Esophagus (tissue), 2 donors: ENCODE results near the gene STAC3. TPM values are rescaled to one million over a fixed set of nuclear protein-coding genes. Genes with fewer than 3 reads are reported as not detected.

Source experiments
- H3K27ac ChIP-seq, 2 donors: one replicate each; pipeline ENCODE4 v1.5.1; 2013; ENCODE audit warnings: low read depth in 2 of 2, mild to moderate bottlenecking in 2 of 2, inconsistent platforms in 1 of 2, low read length in 1 of 2, moderate library complexity in 1 of 2
- H3K27me3 ChIP-seq, 2 donors: one replicate each; pipeline ENCODE4 v1.6.1; 2013; ENCODE audit warnings: low read length in 2 of 2, control low read depth in 1 of 2, mild to moderate bottlenecking in 1 of 2; ENCODE audit not compliant: insufficient read depth in 2 of 2, control insufficient read depth in 1 of 2
- H3K36me3 ChIP-seq, 2 donors: one replicate each; pipeline ENCODE4 v1.6.1; 2013; ENCODE audit warnings: low read length in 1 of 2; ENCODE audit not compliant: control insufficient read depth in 2 of 2, insufficient read depth in 2 of 2
- H3K4me1 ChIP-seq, 2 donors: one replicate each; pipeline ENCODE4 v1.6.1; 2013; ENCODE audit warnings: low read length in 1 of 2; ENCODE audit not compliant: control insufficient read depth in 2 of 2, insufficient read depth in 2 of 2
- H3K4me3 ChIP-seq, 2 donors: one replicate each; pipeline ENCODE4 v1.5.1; 2013; ENCODE audit warnings: low read length in 2 of 2, mild to moderate bottlenecking in 2 of 2, low read depth in 1 of 2, moderate library complexity in 1 of 2
- H3K9me3 ChIP-seq, 2 donors: one replicate each; pipeline ENCODE4 v1.6.1; 2013; ENCODE audit warnings: mild to moderate bottlenecking in 2 of 2, low read depth in 1 of 2, low read length in 1 of 2, moderate library complexity in 1 of 2; ENCODE audit not compliant: control insufficient read depth in 2 of 2, insufficient read depth in 1 of 2
- WGBS, 2 donors: extraction: QIAGEN DNeasy Blood & Tissue Kit; methylation state at CpG; one replicate each; pipeline ENCODE4 v1.1.7; 2013; 5-methylcytosine and 5-hydroxymethylcytosine counted together
- polyA plus RNA-seq, 2 donors: library from polyadenylated mRNA; stranded (reverse); fragments of 200-250 nt; gene quantifications; one replicate each; pipeline ENCODE4 v1.2.3, GENCODE V29; 2013
- donor health status: healthy with polysubstance abuse.
- donor health status: Bipolar disorder and iron deficiency.

STAC3 gene
- polyA plus RNA-seq, 2 donors = 0.96 to 1.4 TPM

DNA sequence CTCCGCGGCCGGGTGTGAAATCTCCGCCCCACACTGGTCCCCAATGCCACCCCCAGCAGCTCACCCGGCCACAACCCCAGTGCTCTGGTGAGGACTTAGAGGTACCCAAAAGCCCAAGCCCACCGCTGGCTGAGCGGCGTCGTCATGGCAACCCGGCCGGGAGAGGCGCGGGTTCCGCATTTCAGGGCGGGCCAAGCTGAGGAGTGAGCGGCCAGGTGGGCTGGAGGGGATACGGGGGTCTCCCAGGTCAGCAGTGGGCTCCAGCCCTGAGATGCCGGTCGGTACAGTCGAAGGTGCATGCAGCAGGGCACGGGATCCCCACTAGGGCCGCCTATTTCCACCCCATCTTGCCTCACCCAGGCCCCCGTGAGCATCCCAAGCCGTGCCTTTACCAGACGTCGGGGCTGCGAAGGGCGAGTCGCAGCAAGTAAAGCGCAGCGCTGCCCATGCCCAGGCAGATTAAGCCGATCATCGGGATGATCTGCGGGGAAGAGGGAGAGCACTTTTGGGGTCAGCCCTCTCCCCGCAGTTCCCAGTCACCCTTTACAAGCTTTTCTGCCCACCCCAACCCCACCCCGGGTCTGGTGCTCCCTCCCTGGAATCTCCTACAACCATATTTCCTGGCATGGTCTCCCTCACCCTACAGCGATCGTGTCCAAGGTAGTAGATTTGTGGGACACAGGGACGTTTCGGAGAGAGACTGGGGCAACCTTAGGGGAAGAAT, 14.6 kb downstream of the STAC3 start:
- Histone ChIP-seq H3K27me3 (no peaks in the 10 kb centered on the region), H3K36me3 (peaks cover 9 to 30% of the 10 kb centered on the region in 2 donors), H3K27ac (peak overlapping the region in 1 of 2 donors; percentile 65), H3K4me1 (peaks cover 9 to 48% of the 10 kb centered on the region in 2 donors), H3K9me3 (no peaks in the 10 kb centered on the region), H3K4me3 (peak overlapping the region; percentile 47 to 48)
- 14 to 18% methylated on average over 36 to 40 of the region's 40 CpGs for WGBS, 2 donors

DNA sequence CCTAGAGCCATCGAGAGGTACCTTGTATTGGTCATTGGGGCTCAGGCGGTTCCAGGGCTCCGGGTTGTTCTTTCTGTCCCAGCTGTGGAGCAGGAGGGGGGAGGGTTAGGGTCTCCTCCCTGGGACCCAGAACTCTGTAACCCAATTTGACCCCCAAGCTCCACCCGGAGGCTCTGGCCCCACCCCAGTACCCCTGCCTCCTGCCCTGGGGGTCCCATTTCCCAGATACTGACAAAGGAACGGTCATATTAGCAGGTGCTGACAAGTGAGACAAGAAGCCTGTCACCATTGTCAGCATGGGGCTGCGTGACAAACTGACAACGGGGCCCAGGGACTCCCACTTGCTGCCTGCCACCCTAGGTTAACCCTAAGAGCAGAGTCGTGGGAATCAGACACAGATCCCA, 15.3 kb downstream of the STAC3 start:
- peaks cover 4 to 43% of the 10 kb centered on the region in 2 donors for H3K4me1 ChIP-seq
- WGBS, 2 donors = 51 to 60% methylated on average over 8 of the region's 8 CpGs
- no peaks in the 10 kb centered on the region for H3K27me3 ChIP-seq
- peak overlapping the region in 1 of 2 donors; percentile 65 for H3K27ac ChIP-seq
- peak overlapping the region; percentile 47 to 48 for H3K4me3 ChIP-seq
- H3K36me3 ChIP-seq = peaks cover 9 to 34% of the 10 kb centered on the region in 2 donors
- H3K9me3 ChIP-seq = no peaks in the 10 kb centered on the region

DNA sequence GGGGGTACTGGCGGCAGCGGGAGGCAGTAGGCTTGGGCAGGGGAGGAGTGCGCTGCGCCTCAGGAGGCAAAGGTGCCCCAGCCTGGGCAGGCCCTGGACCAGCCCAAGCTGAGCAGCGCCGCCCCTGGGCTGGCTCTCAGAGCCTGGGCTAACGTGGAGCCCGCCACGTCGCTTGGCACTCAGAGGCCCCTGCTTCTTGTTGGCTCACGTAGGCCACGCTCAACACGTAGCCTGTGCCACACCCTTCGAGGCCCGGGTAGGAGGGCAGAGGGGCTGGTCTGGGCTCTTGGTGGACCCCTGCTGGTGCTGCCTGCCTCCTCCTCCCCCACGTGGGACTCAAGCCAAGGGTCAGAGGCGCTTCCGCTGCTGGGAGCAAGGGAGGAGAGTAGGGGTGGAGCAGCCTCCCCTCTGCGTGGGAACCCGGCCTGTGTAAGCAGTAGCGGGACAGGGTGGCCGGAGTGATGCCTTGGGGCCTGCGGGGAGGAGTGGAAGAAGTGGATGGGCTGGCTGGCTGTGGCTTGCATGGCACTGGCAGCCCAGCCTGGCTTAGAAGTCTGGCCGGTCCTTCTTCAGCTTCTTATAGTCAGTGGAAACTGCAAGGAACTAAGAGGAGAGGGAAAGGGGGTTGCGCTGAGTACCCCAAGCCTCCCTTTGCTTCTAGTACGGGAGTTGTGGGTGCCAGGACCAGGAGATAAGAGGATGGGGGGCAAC, 15.8 kb downstream of the STAC3 start:
- 45 to 59% methylated on average over 26 of the region's 26 CpGs for WGBS, 2 donors
- Histone ChIP-seq H3K9me3 (no peaks in the 10 kb centered on the region), H3K4me3 (peak overlapping the region; percentile 47 to 48), H3K4me1 (peaks cover 7 to 43% of the 10 kb centered on the region in 2 donors), H3K36me3 (peaks cover 9 to 34% of the 10 kb centered on the region in 2 donors), H3K27ac (peak overlapping the region; percentile 61 to 65), H3K27me3 (no peaks in the 10 kb centered on the region)

DNA sequence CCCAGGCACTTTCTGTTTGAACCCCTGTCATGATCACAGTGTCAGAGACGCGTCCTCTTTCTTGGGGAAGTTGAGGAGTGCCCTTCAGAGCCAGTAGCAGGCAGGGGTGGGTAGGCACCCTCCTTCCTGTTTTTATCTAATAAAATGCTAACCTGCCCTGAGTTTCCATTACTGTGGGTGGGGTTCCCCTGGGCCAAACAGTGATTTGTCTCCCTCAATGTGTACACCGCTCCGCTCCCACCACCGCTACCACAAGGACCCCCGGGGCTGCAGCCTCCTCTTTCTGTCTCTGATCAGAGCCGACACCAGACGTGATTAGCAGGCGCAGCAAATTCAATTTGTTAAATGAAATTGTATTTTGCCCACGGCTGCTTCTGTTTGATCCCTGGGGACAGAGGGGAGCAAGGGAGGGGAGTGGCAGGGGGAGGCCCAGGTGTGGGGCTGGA, 16.4 kb downstream of the STAC3 start:
- H3K36me3 ChIP-seq = peaks cover 9 to 34% of the 10 kb centered on the region in 2 donors
- H3K4me3 ChIP-seq = no peak overlapping the region
- 57 to 59% methylated on average over 10 of the region's 10 CpGs for WGBS, 2 donors
- H3K27ac ChIP-seq = peak overlapping the region; percentile 61 to 65
- peaks cover 7 to 41% of the 10 kb centered on the region in 2 donors for H3K4me1 ChIP-seq
- no peaks in the 10 kb centered on the region for H3K27me3 ChIP-seq
- no peaks in the 10 kb centered on the region for H3K9me3 ChIP-seq

DNA sequence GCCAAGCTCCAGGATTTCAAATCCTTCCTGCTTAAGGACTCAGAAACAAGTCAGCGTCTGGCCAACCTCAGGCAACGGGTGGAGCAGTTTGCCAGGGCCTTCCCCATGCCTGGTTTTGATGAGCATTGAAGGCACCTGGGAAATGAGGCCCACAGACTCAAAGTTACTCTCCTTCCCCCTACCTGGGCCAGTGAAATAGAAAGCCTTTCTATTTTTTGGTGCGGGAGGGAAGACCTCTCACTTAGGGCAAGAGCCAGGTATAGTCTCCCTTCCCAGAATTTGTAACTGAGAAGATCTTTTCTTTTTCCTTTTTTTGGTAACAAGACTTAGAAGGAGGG, 16.8 kb downstream of the STAC3 start:
- H3K27ac ChIP-seq = peak overlapping the region in 1 of 2 donors; percentile 65

DNA sequence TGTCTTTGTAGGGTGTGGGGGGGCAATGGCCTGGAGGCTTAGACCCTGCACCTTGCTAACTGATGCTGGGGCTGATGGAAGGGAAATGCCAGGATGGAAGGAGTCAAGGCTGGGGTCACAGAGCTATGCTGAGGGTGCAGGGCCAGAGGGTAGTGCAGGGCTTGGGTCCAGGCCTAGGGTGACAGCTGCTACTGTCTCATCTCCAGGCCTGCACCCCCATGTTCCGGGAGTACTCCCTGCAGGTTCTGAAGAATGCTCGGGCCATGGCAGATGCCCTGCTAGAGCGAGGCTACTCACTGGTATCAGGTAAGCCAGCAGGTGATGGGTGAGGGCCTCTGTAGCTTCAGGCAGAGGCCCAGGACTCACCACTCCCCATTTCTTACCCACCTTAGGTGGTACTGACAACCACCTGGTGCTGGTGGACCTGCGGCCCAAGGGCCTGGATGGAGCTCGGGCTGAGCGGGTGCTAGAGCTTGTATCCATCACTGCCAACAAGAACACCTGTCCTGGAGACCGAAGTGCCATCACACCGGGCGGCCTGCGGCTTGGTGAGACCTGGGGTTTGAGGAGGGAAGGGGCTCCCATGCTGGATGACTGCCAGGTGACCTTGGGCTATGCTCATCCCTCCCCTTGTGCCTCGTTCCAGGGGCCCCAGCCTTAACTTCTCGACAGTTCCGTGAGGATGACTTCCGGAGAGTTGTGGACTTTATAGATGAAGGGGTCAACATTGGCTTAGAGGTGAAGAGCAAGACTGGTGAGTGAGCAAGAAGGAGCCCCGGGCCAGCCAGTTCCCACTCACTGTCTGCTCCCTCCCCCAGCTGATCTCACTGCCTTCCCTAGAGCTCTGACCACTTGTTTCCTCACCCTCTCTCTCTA, 17.4 kb downstream of the STAC3 start:
- 88 to 89% methylated on average over 15 of the region's 15 CpGs for WGBS, 2 donors
- H3K27me3 ChIP-seq = no peaks in the 10 kb centered on the region
- H3K9me3 ChIP-seq = no peaks in the 10 kb centered on the region
- H3K36me3 ChIP-seq = peaks cover 9 to 34% of the 10 kb centered on the region in 2 donors
- no peak overlapping the region for H3K4me3 ChIP-seq
- H3K4me1 ChIP-seq = peaks cover 7 to 35% of the 10 kb centered on the region in 2 donors
- peak overlapping the region in 1 of 2 donors; percentile 11 for H3K27ac ChIP-seq

More for the DNA sequence above, 16.8 kb downstream of the STAC3 start:
- Histone ChIP-seq H3K9me3 (no peaks in the 10 kb centered on the region), H3K27me3 (no peaks in the 10 kb centered on the region), H3K4me1 (peaks cover 7 to 39% of the 10 kb centered on the region in 2 donors), H3K36me3 (peaks cover 9 to 34% of the 10 kb centered on the region in 2 donors), H3K4me3 (no peak overlapping the region)
- 66 to 72% methylated on average over 3 of the region's 3 CpGs for WGBS, 2 donors

DNA sequence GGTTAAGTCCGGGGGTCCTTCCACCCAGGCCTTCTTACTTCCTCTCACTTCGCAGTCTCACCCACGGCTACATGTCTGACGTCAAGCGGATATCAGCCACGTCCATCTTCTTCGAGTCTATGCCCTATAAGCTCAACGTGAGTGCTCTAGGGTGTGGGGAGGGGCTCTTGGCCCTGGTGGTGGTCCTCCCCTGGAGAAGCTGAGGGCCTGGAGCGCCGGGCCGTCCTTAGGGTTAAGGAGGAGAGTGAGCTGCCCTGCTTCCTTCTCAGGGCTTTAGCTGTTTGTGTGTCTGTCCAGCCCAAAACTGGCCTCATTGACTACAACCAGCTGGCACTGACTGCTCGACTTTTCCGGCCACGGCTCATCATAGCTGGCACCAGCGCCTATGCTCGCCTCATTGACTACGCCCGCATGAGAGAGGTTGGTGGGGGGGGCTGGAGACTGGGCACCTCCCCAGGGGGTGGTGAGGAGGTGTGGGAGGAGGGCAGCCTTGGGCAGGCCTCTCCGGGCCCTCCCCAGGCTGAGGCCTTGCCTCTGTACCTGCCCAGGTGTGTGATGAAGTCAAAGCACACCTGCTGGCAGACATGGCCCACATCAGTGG, 18.7 kb downstream of the STAC3 start:
- WGBS, 2 donors = 82 to 90% methylated on average over 19 of the region's 19 CpGs
- H3K27ac ChIP-seq = no peak overlapping the region
- H3K4me1 ChIP-seq = peaks cover 7 to 30% of the 10 kb centered on the region in 2 donors

DNA sequence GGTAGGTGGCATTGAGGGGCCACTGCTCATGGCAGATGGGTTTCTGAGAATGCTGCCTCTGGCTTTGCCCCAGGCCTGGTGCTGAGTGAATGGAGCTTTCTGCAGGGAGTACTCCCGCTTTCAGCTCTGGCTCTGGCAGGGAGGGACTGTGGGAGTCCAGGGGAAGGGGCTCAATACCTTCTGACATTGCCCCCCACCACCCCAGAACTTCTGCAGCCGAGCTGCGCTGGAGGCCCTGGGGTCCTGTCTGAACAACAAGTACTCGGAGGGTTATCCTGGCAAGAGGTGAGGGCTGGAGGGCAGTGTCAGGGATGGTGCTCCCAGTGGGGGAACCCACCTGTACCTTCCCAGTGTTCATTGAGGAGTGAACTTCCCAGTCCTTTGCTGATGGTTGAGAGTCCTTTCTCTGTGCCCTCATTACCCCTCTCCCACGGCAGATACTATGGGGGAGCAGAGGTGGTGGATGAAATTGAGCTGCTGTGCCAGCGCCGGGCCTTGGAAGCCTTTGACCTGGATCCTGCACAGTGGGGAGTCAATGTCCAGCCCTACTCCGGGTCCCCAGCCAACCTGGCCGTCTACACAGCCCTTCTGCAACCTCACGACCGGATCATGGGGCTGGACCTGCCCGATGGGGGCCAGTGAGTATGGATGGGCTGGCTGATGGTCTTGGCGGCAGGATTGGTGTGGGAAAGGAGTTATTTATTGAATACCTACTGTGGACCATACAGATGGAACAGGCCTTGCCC, 19.5 kb downstream of the STAC3 start:
- Histone ChIP-seq H3K27ac (no peak overlapping the region), H3K9me3 (no peaks in the 10 kb centered on the region), H3K36me3 (peaks cover 9 to 34% of the 10 kb centered on the region in 2 donors), H3K4me3 (peak overlapping the region in 1 of 2 donors; percentile 78), H3K4me1 (peaks cover 7 to 25% of the 10 kb centered on the region in 2 donors), H3K27me3 (no peaks in the 10 kb centered on the region)
- 92% methylated on average over 13 of the region's 13 CpGs for WGBS, 2 donors

More for the DNA sequence above, 18.7 kb downstream of the STAC3 start:
- Histone ChIP-seq H3K9me3 (no peaks in the 10 kb centered on the region), H3K4me3 (no peak overlapping the region), H3K36me3 (peaks cover 9 to 34% of the 10 kb centered on the region in 2 donors), H3K27me3 (no peaks in the 10 kb centered on the region)
